GM12864 (cell line): ENCODE measurements around the gene SLC52A1.

Experiments
- DNase-seq: peaks from one replicate; pipeline ENCODE4 v3.0.0-alpha.2; 2011; ENCODE audit warnings: low read depth
- H3K4me3 ChIP-seq: 2 replicates; pipeline ENCODE4 v1.5.1; 2011; ENCODE audit warnings: mild to moderate bottlenecking, low read depth, low read length, control low read depth
- TF ChIP-seq, protein P1 (sequence below): IDR thresholded peaks from 2 replicates; pipeline ENCODE4 v1.5.1; 2011; ENCODE audit warnings: low read depth, mild to moderate bottlenecking, moderate library complexity, low read length, control low read depth, inconsistent platforms; ENCODE audit errors: missing control alignments

The SLC52A1 gene

DNA sequence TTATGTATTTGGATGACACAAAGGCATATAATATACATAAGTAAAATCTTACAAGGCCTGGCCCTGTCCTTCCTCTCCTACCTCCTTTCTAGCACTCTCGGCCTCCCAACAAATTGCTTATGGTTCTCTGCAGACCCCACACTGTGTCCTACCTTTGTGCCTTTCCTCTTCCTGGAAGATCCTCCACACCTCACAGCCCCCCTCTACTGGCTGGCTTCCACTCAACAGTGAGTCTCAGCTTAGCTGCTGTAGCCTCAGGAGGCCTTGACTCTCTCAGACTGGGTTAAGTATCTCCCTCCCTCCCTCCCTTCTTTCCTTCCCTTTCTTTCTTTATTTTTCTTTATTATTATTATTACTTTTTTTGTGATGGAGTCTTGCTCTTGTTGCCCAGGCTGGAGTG, 8.3 kb upstream of the SLC52A1 start:
- DNase-seq = no peak
- TF ChIP-seq, protein P1, sequence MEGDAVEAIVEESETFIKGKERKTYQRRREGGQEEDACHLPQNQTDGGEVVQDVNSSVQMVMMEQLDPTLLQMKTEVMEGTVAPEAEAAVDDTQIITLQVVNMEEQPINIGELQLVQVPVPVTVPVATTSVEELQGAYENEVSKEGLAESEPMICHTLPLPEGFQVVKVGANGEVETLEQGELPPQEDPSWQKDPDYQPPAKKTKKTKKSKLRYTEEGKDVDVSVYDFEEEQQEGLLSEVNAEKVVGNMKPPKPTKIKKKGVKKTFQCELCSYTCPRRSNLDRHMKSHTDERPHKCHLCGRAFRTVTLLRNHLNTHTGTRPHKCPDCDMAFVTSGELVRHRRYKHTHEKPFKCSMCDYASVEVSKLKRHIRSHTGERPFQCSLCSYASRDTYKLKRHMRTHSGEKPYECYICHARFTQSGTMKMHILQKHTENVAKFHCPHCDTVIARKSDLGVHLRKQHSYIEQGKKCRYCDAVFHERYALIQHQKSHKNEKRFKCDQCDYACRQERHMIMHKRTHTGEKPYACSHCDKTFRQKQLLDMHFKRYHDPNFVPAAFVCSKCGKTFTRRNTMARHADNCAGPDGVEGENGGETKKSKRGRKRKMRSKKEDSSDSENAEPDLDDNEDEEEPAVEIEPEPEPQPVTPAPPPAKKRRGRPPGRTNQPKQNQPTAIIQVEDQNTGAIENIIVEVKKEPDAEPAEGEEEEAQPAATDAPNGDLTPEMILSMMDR = no peak
- H3K4me3 ChIP-seq = no peak overlapping the region

DNA sequence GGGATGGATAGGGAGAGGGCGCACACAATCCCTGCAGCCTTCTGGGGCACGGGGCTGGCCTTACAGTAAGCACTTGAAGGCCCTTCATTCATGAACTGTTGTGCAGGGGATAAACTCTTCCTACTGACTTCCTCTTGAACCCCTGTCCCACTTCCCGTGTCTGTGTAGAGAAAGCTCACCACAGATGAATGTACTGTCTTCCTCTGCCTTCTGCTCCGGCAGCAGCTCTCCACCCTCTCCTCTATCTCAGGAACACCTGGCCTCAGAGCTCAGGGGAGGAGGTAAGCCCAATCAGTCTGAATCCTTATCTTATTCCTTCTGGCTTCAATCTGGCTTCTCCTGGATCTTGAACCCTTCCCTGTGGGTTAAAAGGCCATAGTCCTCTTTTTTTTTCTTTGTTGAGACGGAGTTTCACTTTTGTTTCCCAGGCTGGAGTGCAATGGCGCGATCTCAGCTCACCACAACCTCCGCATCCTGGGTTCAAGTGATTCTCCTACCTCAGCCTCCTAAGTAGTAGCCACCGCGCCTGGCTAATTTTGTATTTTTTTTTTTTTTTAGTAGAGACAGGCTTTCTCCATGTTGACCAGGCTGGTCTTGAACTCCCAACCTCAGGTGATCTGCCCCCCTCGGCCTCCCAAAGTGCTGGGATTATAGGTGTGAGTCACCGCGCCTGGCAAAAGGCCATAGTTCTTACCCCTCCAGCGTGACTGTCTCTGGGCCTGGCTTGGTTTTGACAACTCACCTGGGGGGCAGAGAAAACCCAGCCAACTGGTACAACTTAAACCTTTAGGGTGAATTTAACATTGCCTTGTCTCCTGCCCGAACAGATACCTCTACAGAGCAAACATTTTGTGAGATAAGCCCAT, 7.2 kb upstream of the SLC52A1 start:
- no peak overlapping the region for H3K4me3 ChIP-seq
- TF ChIP-seq, protein P1 = no peak
- no peak for DNase-seq

DNA sequence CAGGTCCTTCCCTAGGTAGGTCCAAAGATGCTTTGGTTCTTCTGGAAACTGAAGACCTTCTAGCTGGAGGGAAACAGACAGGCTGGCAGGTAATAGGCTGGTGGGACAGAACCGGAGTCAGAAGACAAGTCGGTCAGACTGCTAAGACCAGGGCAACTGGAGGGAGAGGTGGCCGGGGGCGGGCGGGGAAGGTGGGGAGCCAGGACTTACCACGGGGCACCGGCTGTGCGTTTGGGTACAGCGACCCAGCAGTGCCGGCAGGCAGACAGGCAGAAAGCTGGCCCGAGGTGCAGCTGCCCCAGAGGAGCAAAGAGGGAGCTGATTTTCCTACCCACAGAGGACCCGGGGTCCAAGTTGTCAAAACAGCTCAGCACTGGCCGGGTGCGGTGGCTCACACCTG, 575 bp downstream of the SLC52A1 start:
- TF ChIP-seq, protein P1 = no peak
- H3K4me3 ChIP-seq = no peak overlapping the region

DNA sequence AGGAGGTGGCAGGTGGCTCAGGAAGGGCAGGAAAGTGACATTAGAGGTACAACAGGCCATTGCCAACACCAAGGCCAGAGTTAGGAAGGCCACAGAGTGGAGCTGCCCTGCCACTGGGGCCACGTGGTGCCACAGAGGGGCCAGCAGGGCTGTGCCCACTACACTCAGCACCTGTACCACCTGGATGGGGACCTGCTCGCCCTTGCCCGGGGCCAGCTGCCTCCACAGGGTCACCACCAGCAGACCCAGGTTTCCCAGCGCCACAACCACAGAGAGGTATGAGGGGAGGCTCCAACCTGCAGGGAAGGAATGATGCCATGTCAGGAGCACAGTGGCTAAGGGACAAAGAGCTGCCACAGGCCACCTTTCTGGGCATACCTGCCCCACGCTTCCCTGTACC, 1.2 kb downstream of the SLC52A1 start:
- no peak overlapping the region for H3K4me3 ChIP-seq
- TF ChIP-seq, protein P1 = no peak
- no peak for DNase-seq

More for the DNA sequence above, 575 bp downstream of the SLC52A1 start:
- no peak for DNase-seq

DNA sequence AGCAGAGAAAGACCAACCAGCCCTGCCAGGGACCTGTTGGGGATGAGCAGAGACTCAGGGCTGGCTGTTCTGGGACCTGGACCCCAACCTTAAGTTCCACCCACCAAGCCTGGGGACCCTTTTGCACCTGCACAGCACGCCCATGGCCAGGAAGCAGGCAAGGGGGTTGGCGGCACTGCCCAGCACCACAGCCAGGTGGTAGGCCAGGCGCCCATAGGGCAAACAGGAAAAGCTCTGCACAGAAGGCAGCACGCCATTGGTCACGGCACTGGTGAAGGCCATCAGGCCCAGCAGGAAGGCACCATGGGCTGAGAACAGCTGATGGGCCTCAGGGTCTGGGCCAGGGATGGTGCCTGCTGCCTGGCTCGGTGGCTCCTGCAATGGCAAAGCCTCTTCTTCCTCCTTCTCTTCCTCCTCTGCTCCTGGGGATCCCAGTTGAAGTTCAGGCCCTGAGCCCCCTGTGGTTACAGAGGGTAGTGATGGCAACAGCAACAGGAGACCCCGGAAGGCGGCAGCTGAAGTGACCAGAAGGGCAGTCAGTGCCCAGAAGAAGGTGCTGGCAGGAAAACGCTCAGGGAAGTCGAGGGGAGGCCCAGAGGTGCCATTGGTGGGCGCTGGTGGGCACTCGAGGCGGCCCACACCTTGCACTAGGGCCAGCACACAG, 1.7 kb downstream of the SLC52A1 start:
- H3K4me3 ChIP-seq = no peak overlapping the region
- DNase-seq = no peak
- TF ChIP-seq, protein P1 = no peak

DNA sequence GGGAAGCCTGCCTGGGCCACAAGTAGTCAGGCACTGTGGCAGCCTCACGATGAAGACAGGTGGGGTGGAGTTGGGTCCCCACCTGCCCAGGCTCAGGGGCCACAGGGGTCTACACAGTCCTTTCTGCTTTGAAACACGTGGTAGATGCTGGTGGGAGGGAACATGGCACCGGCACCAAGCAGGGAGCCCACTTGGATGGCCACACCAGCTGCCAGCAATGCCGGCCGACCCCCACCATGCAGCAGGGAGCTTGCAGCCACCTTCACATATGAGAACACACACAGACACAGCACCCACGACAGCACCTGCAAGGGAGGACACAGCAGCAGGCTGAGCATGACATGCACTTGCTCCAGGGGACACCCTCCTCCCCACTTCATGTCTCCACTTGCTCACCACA, 2.4 kb downstream of the SLC52A1 start:
- TF ChIP-seq, protein P1 = no peak
- no peak for DNase-seq
- H3K4me3 ChIP-seq = no peak overlapping the region
